IPS DF 6.9 (cell line): Measurements from ENCODE around the gene MOB2.

Experiments
- DNase-seq: peaks from one replicate; pipeline ENCODE4 v3.0.0-alpha.2; 2013; ENCODE audit warnings: low read depth, low spot score
- H3K27ac ChIP-seq: one replicate; pipeline ENCODE4 v1.5.1; 2013; ENCODE audit warnings: low read length, control low read depth
- H3K27me3 ChIP-seq: 2 replicates; pipeline ENCODE4 v1.6.1; 2013; ENCODE audit warnings: mild to moderate bottlenecking, low read length; ENCODE audit not compliant: control insufficient read depth, insufficient read depth
- H3K36me3 ChIP-seq: 2 replicates; pipeline ENCODE4 v1.6.1; 2013; ENCODE audit warnings: low read length; ENCODE audit not compliant: control insufficient read depth, insufficient read depth
- H3K4me1 ChIP-seq: 2 replicates; pipeline ENCODE4 v1.6.1; 2013; ENCODE audit warnings: low read length; ENCODE audit not compliant: control insufficient read depth, insufficient read depth
- H3K4me3 ChIP-seq: 2 replicates; pipeline ENCODE4 v1.5.1; 2013; ENCODE audit warnings: mild to moderate bottlenecking, low read length
- H3K9me3 ChIP-seq: 2 replicates; pipeline ENCODE4 v1.6.1; 2013; ENCODE audit warnings: low read length, inconsistent platforms; ENCODE audit not compliant: control insufficient read depth, insufficient read depth
- WGBS: extraction: QIAGEN DNeasy Blood & Tissue Kit; methylation state at CpG from one replicate; pipeline ENCODE4 v1.1.7; 2013; ENCODE audit warnings: mixed read lengths, missing lambda C conversion rate; ENCODE audit not compliant: insufficient read length, insufficient coverage; 5-methylcytosine and 5-hydroxymethylcytosine counted together

The MOB2 gene

GRCh38 chr11:1456176-1456575 is 30.4 kb downstream of the MOB2 start:
- Histone ChIP-seq H3K9me3 (no peaks in the 10 kb centered on the region), H3K4me1 (no peaks in the 10 kb centered on the region; the same call in 1 of the 2 replicates), H3K4me3 (no peak overlapping the region), H3K36me3 (peaks cover 13% of the 10 kb centered on the region), H3K27me3 (no peaks in the 10 kb centered on the region), H3K27ac (no peak overlapping the region)
- no peak for DNase-seq
- no CpG with 5 or more reads among the region's 22 CpGs for WGBS

- WGBS = no CpG with 5 or more reads among the region's 5 CpGs
Measured at GRCh38 chr11:1455763-1456060, 30.9 kb downstream of the MOB2 start.

GRCh38 chr11:1455032-1455762 is 31.4 kb downstream of the MOB2 start:
- no CpG with 5 or more reads among the region's 24 CpGs for WGBS
- Histone ChIP-seq H3K9me3 (no peaks in the 10 kb centered on the region), H3K27ac (no peak overlapping the region), H3K27me3 (no peaks in the 10 kb centered on the region), H3K4me1 (no peaks in the 10 kb centered on the region; the same call in 1 of the 2 replicates), H3K4me3 (no peak overlapping the region), H3K36me3 (peaks cover 13% of the 10 kb centered on the region)
- no peak for DNase-seq

More at GRCh38 chr11:1455763-1456060, 30.9 kb downstream of the MOB2 start:
- DNase-seq = no peak
- no peak overlapping the region for H3K4me3 ChIP-seq
- H3K27me3 ChIP-seq = no peaks in the 10 kb centered on the region
- no peaks in the 10 kb centered on the region; the same call in 1 of the 2 replicates for H3K4me1 ChIP-seq
- H3K36me3 ChIP-seq = peaks cover 13% of the 10 kb centered on the region
- H3K9me3 ChIP-seq = no peaks in the 10 kb centered on the region
- no peak overlapping the region for H3K27ac ChIP-seq

GRCh38 chr11:1454576-1454975 is 32.0 kb downstream of the MOB2 start:
- Histone ChIP-seq H3K27me3 (no peaks in the 10 kb centered on the region), H3K27ac (no peak overlapping the region), H3K36me3 (peaks cover 13% of the 10 kb centered on the region), H3K4me1 (no peaks in the 10 kb centered on the region; the same call in 1 of the 2 replicates), H3K4me3 (no peak overlapping the region), H3K9me3 (no peaks in the 10 kb centered on the region)
- DNase-seq = no peak
- no CpG with 5 or more reads among the region's 21 CpGs for WGBS

GRCh38 chr11:1453611-1454034 is 33.0 kb downstream of the MOB2 start:
- peaks cover 13% of the 10 kb centered on the region for H3K36me3 ChIP-seq
- WGBS = no CpG with 5 or more reads among the region's 17 CpGs
- H3K27me3 ChIP-seq = no peaks in the 10 kb centered on the region
- no peaks in the 10 kb centered on the region; the same call in 1 of the 2 replicates for H3K4me1 ChIP-seq
- DNase-seq = no peak
- H3K4me3 ChIP-seq = no peak overlapping the region
- H3K9me3 ChIP-seq = no peaks in the 10 kb centered on the region
- no peak overlapping the region for H3K27ac ChIP-seq

GRCh38 chr11:1452744-1453143 is 33.8 kb downstream of the MOB2 start:
- WGBS = no CpG with 5 or more reads among the region's 13 CpGs
- Histone ChIP-seq H3K36me3 (peaks cover 13% of the 10 kb centered on the region), H3K27ac (no peak overlapping the region), H3K4me3 (no peak overlapping the region), H3K9me3 (no peaks in the 10 kb centered on the region), H3K27me3 (no peaks in the 10 kb centered on the region), H3K4me1 (no peaks in the 10 kb centered on the region)
- DNase-seq = no peak

- Histone ChIP-seq H3K27me3 (no peaks in the 10 kb centered on the region), H3K4me3 (no peak overlapping the region), H3K4me1 (no peaks in the 10 kb centered on the region), H3K36me3 (peaks cover 12% of the 10 kb centered on the region), H3K9me3 (no peaks in the 10 kb centered on the region), H3K27ac (no peak overlapping the region)
- no CpG with 5 or more reads among the region's 27 CpGs for WGBS
- no peak for DNase-seq
Measured at GRCh38 chr11:1451781-1452470, 34.7 kb downstream of the MOB2 start.

- DNase-seq = no peak
- no peaks in the 10 kb centered on the region for H3K4me1 ChIP-seq
- no peak overlapping the region for H3K4me3 ChIP-seq
- no CpG with 5 or more reads among the region's 22 CpGs for WGBS
- peaks cover 6% of the 10 kb centered on the region for H3K36me3 ChIP-seq
- H3K27ac ChIP-seq = no peak overlapping the region
- H3K9me3 ChIP-seq = no peaks in the 10 kb centered on the region
- no peaks in the 10 kb centered on the region for H3K27me3 ChIP-seq
Measured at GRCh38 chr11:1450949-1451710, 35.4 kb downstream of the MOB2 start.

GRCh38 chr11:1450344-1450875 is 36.2 kb downstream of the MOB2 start:
- Histone ChIP-seq H3K36me3 (peaks cover 6% of the 10 kb centered on the region), H3K4me3 (no peak overlapping the region), H3K27me3 (no peaks in the 10 kb centered on the region), H3K4me1 (no peaks in the 10 kb centered on the region), H3K27ac (no peak overlapping the region), H3K9me3 (no peaks in the 10 kb centered on the region)
- no peak for DNase-seq
- WGBS = no CpG with 5 or more reads among the region's 29 CpGs

GRCh38 chr11:1449490-1450243 is 36.9 kb downstream of the MOB2 start:
- Histone ChIP-seq H3K9me3 (no peaks in the 10 kb centered on the region), H3K4me3 (no peak overlapping the region), H3K27me3 (no peaks in the 10 kb centered on the region), H3K36me3 (peaks cover 9% of the 10 kb centered on the region), H3K27ac (no peak overlapping the region), H3K4me1 (no peaks in the 10 kb centered on the region)
- no CpG with 5 or more reads among the region's 31 CpGs for WGBS
- DNase-seq = no peak
